IPS-20b (cell line): ENCODE results near the gene C2orf80.

ENCODE experiments used
- H3K27ac ChIP-seq: one replicate; pipeline ENCODE4 v1.5.1; 2013; ENCODE audit warnings: low read length
- H3K27me3 ChIP-seq: 2 replicates; pipeline ENCODE4 v1.6.1; 2013; ENCODE audit warnings: mild to moderate bottlenecking, low read length, inconsistent platforms; ENCODE audit not compliant: insufficient read depth
- H3K36me3 ChIP-seq: 2 replicates; pipeline ENCODE4 v1.6.1; 2013; ENCODE audit warnings: low read depth, mild to moderate bottlenecking, inconsistent platforms, low read length, moderate library complexity; ENCODE audit not compliant: insufficient read depth
- H3K4me1 ChIP-seq: 2 replicates; pipeline ENCODE4 v1.6.1; 2013; ENCODE audit warnings: mild to moderate bottlenecking, control low read depth, inconsistent platforms, low read length, moderate library complexity; ENCODE audit not compliant: insufficient read depth
- H3K4me3 ChIP-seq: 2 replicates; pipeline ENCODE4 v1.5.1; 2013; ENCODE audit warnings: mild to moderate bottlenecking, low read length, inconsistent platforms
- H3K9ac ChIP-seq: 2 replicates; pipeline ENCODE4 v1.6.1; 2013; ENCODE audit warnings: low read depth, mild to moderate bottlenecking, inconsistent platforms, low read length, moderate library complexity
- H3K9me3 ChIP-seq: 2 replicates; pipeline ENCODE4 v1.6.1; 2013; ENCODE audit warnings: mild to moderate bottlenecking, low read depth, low read length, inconsistent platforms; ENCODE audit not compliant: insufficient read depth

C2orf80 gene

DNA sequence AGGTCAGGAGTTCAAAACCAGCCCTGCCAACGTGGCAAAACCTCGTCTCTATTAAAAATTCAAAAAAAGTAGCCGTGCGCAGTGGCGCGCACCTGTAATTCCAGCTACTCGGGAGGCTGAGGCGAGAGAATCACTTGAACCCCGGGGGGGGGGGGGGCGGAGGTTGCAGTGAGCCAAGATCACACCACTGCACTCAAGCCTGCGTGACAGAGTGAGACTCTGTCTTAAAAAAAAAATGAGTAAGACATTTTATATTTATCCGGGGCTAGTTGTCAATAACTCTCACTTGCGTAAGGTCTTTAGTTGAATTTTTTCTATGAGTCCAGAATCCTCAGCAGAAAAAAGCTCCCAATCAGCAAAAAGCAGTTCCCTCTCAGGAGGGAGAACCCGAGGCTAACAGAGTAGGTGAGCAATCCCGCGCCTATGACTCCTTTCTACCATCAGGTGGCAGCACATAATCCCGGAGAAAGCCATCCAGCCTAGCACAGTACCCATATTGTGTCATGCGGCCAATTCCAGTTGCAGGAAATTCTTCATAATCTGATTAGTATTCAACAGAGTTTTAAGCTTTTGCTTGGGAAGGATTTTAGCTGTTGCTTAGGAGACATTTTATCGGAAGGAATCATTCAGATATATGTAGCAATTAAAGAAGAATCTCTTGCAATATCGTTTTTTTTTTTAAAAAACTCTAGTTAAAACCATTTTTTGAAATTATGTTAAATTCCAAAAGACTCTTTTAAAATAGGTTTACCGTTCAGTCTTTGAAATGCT lies 14.6 kb downstream of the C2orf80 start:
- Histone ChIP-seq H3K4me1 (no peaks in the 10 kb centered on the region), H3K9ac (no peak overlapping the region), H3K27me3 (no peaks in the 10 kb centered on the region), H3K27ac (no peak overlapping the region), H3K9me3 (no peaks in the 10 kb centered on the region), H3K4me3 (no peak overlapping the region), H3K36me3 (no peaks in the 10 kb centered on the region)

DNA sequence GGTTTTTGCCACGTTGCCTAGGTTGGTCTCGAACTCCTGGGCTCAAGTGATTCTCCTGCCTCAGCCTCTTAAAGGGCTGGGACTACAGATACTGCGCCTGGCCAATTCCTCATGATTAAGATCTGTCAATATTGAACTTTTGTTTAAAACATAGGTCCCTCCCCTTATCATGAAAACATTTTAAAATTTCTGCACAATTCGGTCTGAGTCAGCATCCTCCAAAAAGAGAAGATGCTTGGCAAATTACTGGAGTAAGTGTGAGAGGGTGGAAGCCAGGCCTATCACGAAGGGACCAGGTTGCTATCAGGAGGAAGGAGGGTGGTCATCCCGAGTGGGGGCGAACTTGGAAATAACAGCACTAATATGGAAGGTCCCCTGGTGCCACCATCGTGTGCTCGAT lies 15.7 kb downstream of the C2orf80 start:
- no peaks in the 10 kb centered on the region for H3K36me3 ChIP-seq
- H3K4me1 ChIP-seq = no peaks in the 10 kb centered on the region
- H3K9ac ChIP-seq = no peak overlapping the region
- H3K9me3 ChIP-seq = no peaks in the 10 kb centered on the region
- no peaks in the 10 kb centered on the region for H3K27me3 ChIP-seq
- H3K27ac ChIP-seq = no peak overlapping the region
- H3K4me3 ChIP-seq = no peak overlapping the region

DNA sequence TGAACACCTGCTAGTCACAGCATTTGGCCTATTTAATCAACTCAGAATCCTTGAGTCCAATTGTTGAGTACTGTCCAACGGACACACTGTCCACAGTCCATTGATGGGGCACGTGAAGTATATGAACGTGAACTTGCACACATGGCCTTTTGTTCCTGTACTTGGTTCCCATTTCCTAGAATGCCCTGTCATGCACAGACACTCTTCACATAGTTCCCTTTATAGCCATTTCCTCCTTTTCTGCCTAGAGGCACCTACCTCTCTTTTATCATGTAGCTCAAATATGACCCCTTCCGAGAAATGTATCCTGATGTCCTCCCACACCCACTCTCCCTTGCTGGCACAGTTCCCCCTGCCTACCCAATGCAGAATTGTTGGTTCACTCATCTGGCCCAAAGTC lies 17.7 kb downstream of the C2orf80 start:
- no peaks in the 10 kb centered on the region for H3K27me3 ChIP-seq
- no peaks in the 10 kb centered on the region for H3K36me3 ChIP-seq
- H3K9ac ChIP-seq = no peak overlapping the region
- no peak overlapping the region for H3K4me3 ChIP-seq
- no peaks in the 10 kb centered on the region for H3K9me3 ChIP-seq
- H3K27ac ChIP-seq = no peak overlapping the region
- no peaks in the 10 kb centered on the region for H3K4me1 ChIP-seq

DNA sequence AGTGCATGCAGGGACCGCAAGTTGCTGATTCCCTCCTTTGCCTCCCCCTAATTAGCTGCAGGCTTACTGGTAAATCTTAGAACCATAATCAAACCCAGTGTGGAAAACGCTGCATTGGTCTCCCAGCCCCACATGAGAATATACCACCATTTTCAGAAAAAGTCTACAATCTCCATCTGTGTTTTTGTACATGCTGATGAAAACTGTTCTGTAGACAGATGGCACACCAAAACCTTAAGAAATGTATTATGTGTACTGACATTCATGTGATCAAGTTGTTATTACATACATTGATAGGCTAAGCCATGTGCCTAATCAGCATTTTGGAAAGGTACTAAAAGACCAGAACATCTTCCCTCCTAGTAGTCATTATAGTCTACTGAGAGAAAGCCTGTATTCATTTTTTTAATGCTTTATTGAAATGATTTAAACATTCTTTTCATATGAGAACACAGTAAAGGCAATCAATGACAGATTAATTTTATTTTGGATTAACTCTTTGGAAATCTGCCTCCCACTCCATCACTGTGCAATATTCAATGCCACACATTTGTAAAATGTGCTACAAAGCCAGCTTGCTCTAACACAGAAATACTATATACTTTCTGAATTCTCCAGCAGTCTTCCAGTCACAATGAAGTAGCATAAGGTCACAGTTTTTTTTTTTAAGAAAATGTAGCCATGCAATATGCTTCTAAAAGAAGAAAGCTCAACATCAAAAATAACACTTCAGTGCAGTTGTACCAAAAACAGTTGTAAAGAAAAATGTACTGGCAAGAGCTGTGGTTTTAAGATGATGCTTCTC lies 24.7 kb downstream of the C2orf80 start:
- no peaks in the 10 kb centered on the region for H3K36me3 ChIP-seq
- H3K9me3 ChIP-seq = no peaks in the 10 kb centered on the region
- H3K4me1 ChIP-seq = peaks cover 3% of the 10 kb centered on the region; the same call in 1 of the 2 replicates
- no peak overlapping the region for H3K9ac ChIP-seq
- H3K27me3 ChIP-seq = no peaks in the 10 kb centered on the region
- no peak overlapping the region for H3K4me3 ChIP-seq
- no peak overlapping the region for H3K27ac ChIP-seq

DNA sequence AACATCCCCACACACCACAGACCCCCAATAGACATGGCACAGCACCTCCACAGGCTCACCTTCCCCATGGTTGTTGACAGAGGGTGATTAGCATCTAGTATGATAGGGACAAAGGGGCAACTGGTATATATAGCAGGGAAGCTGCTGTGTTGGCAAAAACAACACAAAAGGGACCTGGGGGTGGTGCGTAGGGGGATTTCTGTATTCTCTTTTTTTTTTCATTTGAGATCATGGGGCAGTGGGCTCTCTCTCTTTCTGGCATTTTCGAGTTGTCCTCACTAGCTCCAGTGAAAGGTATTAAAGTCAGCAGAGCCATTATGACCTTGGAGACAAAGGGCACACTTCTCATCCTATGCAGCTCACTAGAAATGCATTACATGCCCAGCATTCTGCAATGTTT lies 26.3 kb downstream of the C2orf80 start, which contains the start of gene CRYGA:
Gene CRYGA (minus strand): TSS at position 101 of the 400 bp plus-strand sequence. CDS start 33 bp downstream, at position 68.
- H3K27me3 ChIP-seq = no peaks in the 10 kb centered on the region
- no peak within 1 kb of the TSS for H3K4me3 ChIP-seq
- no peak within 1 kb of the TSS for H3K27ac ChIP-seq
- no peaks in the 10 kb centered on the region for H3K9me3 ChIP-seq
- no peak within 1 kb of the TSS for H3K9ac ChIP-seq
- H3K4me1 ChIP-seq = peaks cover 3% of the 10 kb centered on the region; the same call in 1 of the 2 replicates
- H3K36me3 ChIP-seq = no peaks in the 10 kb centered on the region

DNA sequence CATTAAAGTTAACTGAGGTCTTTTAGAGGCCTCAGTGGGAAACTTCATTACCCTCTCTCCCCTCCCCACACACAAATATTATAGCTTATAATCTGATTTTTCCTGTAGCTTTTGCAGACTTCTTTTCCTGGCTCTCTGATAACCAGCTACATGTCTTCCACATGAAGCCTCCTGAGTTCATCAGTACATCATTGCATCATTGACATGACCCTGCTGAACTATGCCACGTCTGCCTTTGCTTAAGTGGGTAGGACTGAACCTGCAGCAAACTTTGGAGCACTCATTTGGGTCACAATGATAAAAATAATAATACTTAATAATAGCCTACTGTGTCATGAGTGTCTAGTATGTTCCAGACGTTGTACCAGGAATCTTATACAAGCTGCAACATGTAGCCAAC lies 33.4 kb downstream of the C2orf80 start:
- Histone ChIP-seq H3K27ac (no peak overlapping the region), H3K27me3 (no peaks in the 10 kb centered on the region), H3K36me3 (no peaks in the 10 kb centered on the region), H3K9ac (no peak overlapping the region), H3K4me3 (no peak overlapping the region), H3K4me1 (no peaks in the 10 kb centered on the region), H3K9me3 (peaks cover 4% of the 10 kb centered on the region; the same call in 1 of the 2 replicates)

DNA sequence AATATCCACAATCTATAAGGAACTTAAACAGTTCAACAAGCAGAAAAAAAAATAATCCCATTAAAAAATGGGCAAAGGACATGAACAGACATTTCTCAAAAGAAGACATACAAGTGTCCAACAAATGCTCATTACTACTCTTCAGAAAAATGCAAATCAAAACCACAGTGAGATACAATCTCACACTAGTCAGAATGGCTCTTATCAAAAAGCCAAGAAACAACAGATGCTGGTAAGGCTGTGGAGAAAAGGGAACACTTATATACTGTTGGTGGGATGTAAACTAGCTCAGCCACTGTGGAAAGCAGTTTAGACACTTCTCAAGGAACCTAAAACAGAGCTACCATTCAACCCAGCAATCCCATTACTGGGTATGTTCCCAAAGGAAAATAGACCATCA lies 36.7 kb downstream of the C2orf80 start:
- Histone ChIP-seq H3K9ac (no peak overlapping the region), H3K4me3 (no peak overlapping the region)

DNA sequence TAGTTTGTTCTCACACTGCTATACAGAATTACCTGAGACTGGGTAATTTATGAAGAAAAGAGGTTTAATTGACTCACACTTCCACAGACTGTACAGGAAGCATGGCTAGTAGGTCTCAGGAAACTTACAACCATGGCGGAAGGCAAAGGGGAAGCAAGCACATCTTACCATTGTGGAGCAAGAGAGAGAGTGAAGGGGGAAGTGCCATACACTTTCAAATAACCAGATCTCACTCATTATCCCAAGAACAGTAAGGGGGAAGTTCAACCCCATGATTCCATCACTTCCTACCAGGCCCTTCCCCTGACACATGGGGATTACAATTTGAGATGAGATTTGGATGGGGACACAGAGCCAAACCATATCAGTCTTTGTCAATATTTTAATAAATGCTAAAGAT lies 38.9 kb downstream of the C2orf80 start:
- Histone ChIP-seq H3K36me3 (no peaks in the 10 kb centered on the region), H3K9ac (no peak overlapping the region), H3K27ac (no peak overlapping the region), H3K4me3 (no peak overlapping the region), H3K9me3 (peaks cover 6% of the 10 kb centered on the region; the same call in 1 of the 2 replicates), H3K4me1 (peaks cover 1% of the 10 kb centered on the region; the same call in 1 of the 2 replicates), H3K27me3 (no peaks in the 10 kb centered on the region)

More for the DNA sequence above, 36.7 kb downstream of the C2orf80 start:
- H3K27me3 ChIP-seq = no peaks in the 10 kb centered on the region
- H3K36me3 ChIP-seq = no peaks in the 10 kb centered on the region
- H3K27ac ChIP-seq = no peak overlapping the region
- H3K4me1 ChIP-seq = no peaks in the 10 kb centered on the region
- peaks cover 6% of the 10 kb centered on the region; the same call in 1 of the 2 replicates for H3K9me3 ChIP-seq

DNA sequence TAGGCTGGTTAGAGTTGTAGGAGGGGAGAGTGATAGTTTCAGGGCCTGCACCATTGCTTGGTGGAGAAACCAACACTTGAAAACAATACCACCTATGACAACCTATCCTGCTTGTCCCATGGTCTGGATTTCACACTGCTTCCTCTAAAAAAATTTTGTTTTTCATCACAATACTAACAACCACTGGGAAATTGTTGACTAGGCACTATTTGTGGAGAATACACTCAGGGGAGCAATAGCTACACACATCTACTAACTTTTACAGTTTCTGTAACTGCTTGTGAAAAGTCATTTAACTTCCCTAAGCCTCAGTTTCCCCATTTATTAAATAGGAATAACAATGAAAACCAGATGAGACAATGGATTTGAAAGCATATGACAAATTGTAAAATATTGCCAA lies 39.7 kb downstream of the C2orf80 start:
- H3K9me3 ChIP-seq = peaks cover 6% of the 10 kb centered on the region; the same call in 1 of the 2 replicates
- no peaks in the 10 kb centered on the region for H3K36me3 ChIP-seq
- H3K4me1 ChIP-seq = peaks cover 3% of the 10 kb centered on the region; the same call in 1 of the 2 replicates
- no peaks in the 10 kb centered on the region for H3K27me3 ChIP-seq
- H3K27ac ChIP-seq = no peak overlapping the region
- H3K4me3 ChIP-seq = no peak overlapping the region
- no peak overlapping the region for H3K9ac ChIP-seq

DNA sequence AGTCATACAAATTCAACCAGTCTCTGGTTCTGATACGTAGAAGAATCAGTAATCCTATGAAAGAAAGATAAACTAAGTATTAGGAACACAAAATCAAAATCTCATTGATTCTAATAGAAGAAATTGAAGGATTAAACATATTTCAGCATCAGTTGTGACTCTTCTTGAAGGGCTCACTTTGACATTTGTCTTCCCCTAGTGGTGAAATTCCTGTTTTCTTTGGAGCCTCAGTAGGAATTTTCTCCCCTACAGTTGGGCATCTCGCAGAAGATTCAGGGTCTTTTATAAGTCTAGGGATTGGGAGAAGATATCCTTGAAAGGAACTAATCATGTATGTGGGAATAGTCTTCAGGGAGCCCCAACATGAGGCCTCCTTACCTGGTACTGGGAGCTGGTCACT lies 41.0 kb downstream of the C2orf80 start:
- Histone ChIP-seq H3K27ac (no peak overlapping the region), H3K27me3 (no peaks in the 10 kb centered on the region), H3K4me3 (no peak overlapping the region), H3K9me3 (peaks cover 6% of the 10 kb centered on the region; the same call in 1 of the 2 replicates), H3K4me1 (peaks cover 3% of the 10 kb centered on the region; the same call in 1 of the 2 replicates), H3K36me3 (no peaks in the 10 kb centered on the region), H3K9ac (no peak overlapping the region)

DNA sequence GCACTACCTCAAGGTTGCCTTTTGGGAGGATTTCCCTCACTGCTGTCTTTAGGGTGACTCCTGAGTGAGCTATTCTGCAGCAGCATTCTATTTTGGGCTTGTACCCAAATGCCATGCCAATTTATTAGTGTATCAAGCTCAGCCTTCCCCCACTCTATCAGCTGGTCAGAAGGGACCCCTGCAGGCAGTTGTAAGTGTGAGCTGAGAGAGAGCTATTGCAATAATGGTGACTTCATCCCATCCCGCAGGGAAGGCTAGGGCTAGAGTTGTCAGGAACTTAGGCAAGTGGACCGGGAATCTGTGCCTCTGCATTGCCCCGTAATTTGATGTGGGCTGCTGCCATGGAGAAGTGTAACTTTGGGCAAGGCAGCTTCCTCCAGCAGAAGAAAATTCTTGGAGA lies 42.1 kb downstream of the C2orf80 start:
- Histone ChIP-seq H3K9me3 (peaks cover 6% of the 10 kb centered on the region; the same call in 1 of the 2 replicates), H3K4me1 (peaks cover 7% of the 10 kb centered on the region; the same call in 1 of the 2 replicates), H3K27me3 (no peaks in the 10 kb centered on the region), H3K27ac (no peak overlapping the region), H3K9ac (no peak overlapping the region), H3K36me3 (no peaks in the 10 kb centered on the region), H3K4me3 (no peak overlapping the region)
